Right lobe of liver (tissue), 6 donors: ENCODE data around the gene VCAM1. TPM values are rescaled to one million over a fixed set of nuclear protein-coding genes. Genes with fewer than 3 reads are reported as not detected.

ENCODE experiments used
- ATAC-seq, 4 donors: fragments of 200-7000 bp; cut with Tn5 transposase; one replicate each; pipeline ENCODE4 v1.9.1; 2020; ENCODE audit warnings: mild to moderate bottlenecking in 4 of 4, moderate library complexity in 4 of 4
- DNase-seq, 3 donors: peaks; one replicate each; pipeline ENCODE4 v3.0.0-alpha.2; 2020
- H3K27ac ChIP-seq, 3 donors: fragments of 200-600 bp; one replicate each; pipeline ENCODE4 v1.8.0; 2022
- H3K27me3 ChIP-seq, 2 donors: fragments of 200-600 bp; one replicate each; pipeline ENCODE4 v1.8.0; 2022
- H3K36me3 ChIP-seq, 4 donors: fragments of 200-600 bp; sonication (generic) in 1 of 4; one replicate each; pipeline versions ENCODE4 v1.5.1 to v1.8.0; 2017 to 2022; ENCODE audit warnings: control low read depth in 1 of 4
- H3K4me1 ChIP-seq, 4 donors: fragments of 200-600 bp; sonication (generic) in 1 of 4; one replicate each; pipeline versions ENCODE4 v1.5.1 to v1.8.0; 2017 to 2022; ENCODE audit warnings: control low read depth in 1 of 4
- H3K4me3 ChIP-seq, 3 donors: fragments of 200-600 bp; one replicate each; pipeline ENCODE4 v1.8.0; 2022
- H3K9me3 ChIP-seq, 4 donors: fragments of 200-600 bp; sonication (generic) in 1 of 4; one replicate each; pipeline versions ENCODE4 v1.5.1 to v1.8.0; 2017 to 2022; ENCODE audit warnings: control low read depth in 1 of 4
- CTCF ChIP-seq, 4 donors: fragments of 200-600 bp in 3 of 4; fragments of 450-650 bp in 1 of 4; IDR thresholded peaks; one replicate each; pipeline versions ENCODE4 v1.5.1 to v1.8.0; 2016 to 2022; ENCODE audit warnings: antibody characterized with exemption in 4 of 4, mild to moderate bottlenecking in 2 of 4
- POLR2A ChIP-seq: fragments of 450-650 bp; IDR thresholded peaks from one replicate; pipeline ENCODE4 v1.6.1; 2017; ENCODE audit warnings: antibody characterized with exemption, mild to moderate bottlenecking
- WGBS: methylation state at CpG from one replicate; pipeline ENCODE4 v1.1.6; 2018; ENCODE audit warnings: low coverage, low lambda C conversion rate; ENCODE audit not compliant: insufficient coverage; ENCODE audit errors: missing lambda C conversion rate; 5-methylcytosine and 5-hydroxymethylcytosine counted together
- intact Hi-C, 2 donors: fragments of 100-400 bp; cut with DNase I; formaldehyde crosslinking; loops; one replicate each; pipeline versions ENCODE4 v1.11.2 to v1.14.1; 2022
- total RNA-seq, 6 experiments: library from RNA; depleted of rRNA in 2 of 6; stranded (reverse); fragments of >200 nt in 2 of 6; fragmentation: NEBNext Ultra II Directional in 3 of 6; extraction: Animal tissue kit (Norgen Biotek cat#: 25700) in 3 of 6; gene quantifications; one replicate each; pipeline versions ENCODE4 v1.1.0 to v1.2.4, GENCODE V29; 2016 to 2023
- donor health status: DM: no; HTN: yes; CAD: no.
- donor health status: DM: no; HTN: no; CAD: no.
- donor health status: DM: no; HTN: no; CAD: no.
- donor health status: DM: no; HTN: yes; CAD: no.
- donor health status: DM: no; HTN: yes; CAD: no.

The VCAM1 gene
- total RNA-seq, 6 experiments from 2014 or later: 2.5 to 17.4 (median 11.2) TPM

GRCh38 chr1:100782473-100783039 lies 63.0 kb downstream of the VCAM1 start:
- H3K27me3 ChIP-seq: no peaks in the 10 kb centered on the region
- TF ChIP-seq POLR2A (no peak), CTCF (IDR thresholded peaks at IDR 0.05) (no peak)
- no peak overlapping the region for H3K27ac ChIP-seq
- no peak for DNase-seq
- intact Hi-C loops: no loop called here
- 71% methylated on average over 1 of the region's 1 CpG for WGBS
- ATAC-seq: no peak
- no peaks in the 10 kb centered on the region for H3K9me3 ChIP-seq
- H3K36me3 ChIP-seq: no peaks in the 10 kb centered on the region
- no peaks in the 10 kb centered on the region for H3K4me1 ChIP-seq
- no peak overlapping the region for H3K4me3 ChIP-seq

GRCh38 chr1:100785470-100786052 lies 66.0 kb downstream of the VCAM1 start:
- Histone ChIP-seq H3K36me3 (no peaks in the 10 kb centered on the region), H3K27me3 (no peaks in the 10 kb centered on the region), H3K4me3 (no peak overlapping the region), H3K9me3 (no peaks in the 10 kb centered on the region), H3K4me1 (no peaks in the 10 kb centered on the region), H3K27ac (no peak overlapping the region)
- TF ChIP-seq CTCF (IDR thresholded peaks at IDR 0.05): no peak
- no peak for TF ChIP-seq POLR2A
- 48% methylated on average over 5 of the region's 5 CpGs for WGBS
- DNase-seq (no peak), ATAC-seq (peak in 1 of 4 donors; percentile 35)
- intact Hi-C loops: no loop called here

- Histone ChIP-seq H3K9me3 (no peaks in the 10 kb centered on the region), H3K36me3 (no peaks in the 10 kb centered on the region), H3K4me3 (no peak overlapping the region), H3K27ac (no peak overlapping the region), H3K4me1 (no peaks in the 10 kb centered on the region), H3K27me3 (no peaks in the 10 kb centered on the region)
- 89% methylated on average over 2 of the region's 2 CpGs for WGBS
- no peak for TF ChIP-seq CTCF (IDR thresholded peaks at IDR 0.05)
- TF ChIP-seq POLR2A: no peak
- intact Hi-C loops: no loop called here
- no peak for DNase-seq
- ATAC-seq: peak in 1 of 4 donors; percentile 50
Observed at GRCh38 chr1:100786870-100787269, 67.3 kb downstream of the VCAM1 start.

Other genes with a start within 250 kb of the VCAM1 start
- gene GPR88, start 181.6 kb upstream of the VCAM1 start, total RNA-seq: 10 to 100 TPM in 1 of 6 experiments, 1 to 10 TPM in 5; 1.1 to 20.9 (median 3.3) TPM
- gene EXTL2, start 175.1 kb downstream of the VCAM1 start, total RNA-seq: 1 to 10 TPM; 5.2 to 8.7 (median 7.4) TPM
- 10 to 100 TPM; 19.1 to 32.2 (median 23.3) TPM for gene SLC30A7, start 176.3 kb downstream of the VCAM1 start, total RNA-seq